ENCODE results near the gene CUL4A. TPM values are rescaled to one million over a fixed set of nuclear protein-coding genes. Genes with fewer than 3 reads are reported as not detected.
A peak's percentile ranks its signal among the peaks of the same experiment; 100 is the strongest.

CUL4A gene
- total and polyA plus RNA-seq, 9 of the 15 experiments (the other 6 are each of a cell fraction or from before 2014, with no cell fraction given) = 21.1 to 92.0 (median 63.2) TPM

DNA sequence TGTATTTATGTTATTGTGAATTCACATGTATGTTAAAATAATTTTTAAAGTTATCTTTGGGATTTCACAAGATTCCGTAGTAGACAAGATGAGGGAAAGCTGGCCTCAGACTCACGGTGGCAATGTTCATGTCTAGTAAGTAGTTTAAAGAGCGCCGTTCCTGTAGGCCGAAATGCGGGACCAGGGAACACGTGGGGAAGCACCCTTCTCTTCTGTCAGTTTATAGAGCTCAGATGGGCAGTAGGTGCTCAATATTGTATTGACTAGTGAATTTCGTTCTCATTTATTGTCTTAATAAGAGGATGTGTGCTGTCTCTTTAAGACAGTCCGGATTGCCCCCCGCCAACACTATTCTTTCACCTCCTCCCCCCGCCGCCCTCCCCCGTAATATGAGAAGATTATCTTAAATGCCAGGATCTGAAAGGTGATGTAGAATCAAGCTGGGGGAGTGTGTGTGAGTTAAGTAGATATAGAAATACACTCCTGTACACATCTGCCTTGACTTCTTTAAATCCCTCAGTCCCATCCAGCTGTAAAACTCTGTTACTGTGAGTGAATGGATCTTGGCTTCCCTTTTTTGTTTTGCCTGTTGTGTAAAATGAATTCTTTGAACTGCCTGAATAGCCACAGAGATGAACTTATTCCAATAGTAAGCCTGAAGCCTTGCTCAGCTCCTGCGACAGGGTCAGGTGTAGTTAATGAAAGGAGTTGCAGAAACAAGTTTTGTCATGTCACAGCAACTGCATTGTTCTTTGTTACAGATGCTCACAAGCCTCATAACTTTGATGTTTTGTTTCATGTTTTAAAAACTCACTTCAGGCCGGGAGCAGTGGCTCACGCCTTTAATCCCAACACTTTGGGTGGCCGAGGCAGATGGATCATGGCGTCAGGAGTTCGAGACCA is 88.9 kb downstream of the CUL4A start (continued):
- no peak for TF ChIP-seq MAFF (IDR thresholded peaks at IDR 0.05; ENCODE audit: low read length)
- TF ChIP-seq, protein P1, sequence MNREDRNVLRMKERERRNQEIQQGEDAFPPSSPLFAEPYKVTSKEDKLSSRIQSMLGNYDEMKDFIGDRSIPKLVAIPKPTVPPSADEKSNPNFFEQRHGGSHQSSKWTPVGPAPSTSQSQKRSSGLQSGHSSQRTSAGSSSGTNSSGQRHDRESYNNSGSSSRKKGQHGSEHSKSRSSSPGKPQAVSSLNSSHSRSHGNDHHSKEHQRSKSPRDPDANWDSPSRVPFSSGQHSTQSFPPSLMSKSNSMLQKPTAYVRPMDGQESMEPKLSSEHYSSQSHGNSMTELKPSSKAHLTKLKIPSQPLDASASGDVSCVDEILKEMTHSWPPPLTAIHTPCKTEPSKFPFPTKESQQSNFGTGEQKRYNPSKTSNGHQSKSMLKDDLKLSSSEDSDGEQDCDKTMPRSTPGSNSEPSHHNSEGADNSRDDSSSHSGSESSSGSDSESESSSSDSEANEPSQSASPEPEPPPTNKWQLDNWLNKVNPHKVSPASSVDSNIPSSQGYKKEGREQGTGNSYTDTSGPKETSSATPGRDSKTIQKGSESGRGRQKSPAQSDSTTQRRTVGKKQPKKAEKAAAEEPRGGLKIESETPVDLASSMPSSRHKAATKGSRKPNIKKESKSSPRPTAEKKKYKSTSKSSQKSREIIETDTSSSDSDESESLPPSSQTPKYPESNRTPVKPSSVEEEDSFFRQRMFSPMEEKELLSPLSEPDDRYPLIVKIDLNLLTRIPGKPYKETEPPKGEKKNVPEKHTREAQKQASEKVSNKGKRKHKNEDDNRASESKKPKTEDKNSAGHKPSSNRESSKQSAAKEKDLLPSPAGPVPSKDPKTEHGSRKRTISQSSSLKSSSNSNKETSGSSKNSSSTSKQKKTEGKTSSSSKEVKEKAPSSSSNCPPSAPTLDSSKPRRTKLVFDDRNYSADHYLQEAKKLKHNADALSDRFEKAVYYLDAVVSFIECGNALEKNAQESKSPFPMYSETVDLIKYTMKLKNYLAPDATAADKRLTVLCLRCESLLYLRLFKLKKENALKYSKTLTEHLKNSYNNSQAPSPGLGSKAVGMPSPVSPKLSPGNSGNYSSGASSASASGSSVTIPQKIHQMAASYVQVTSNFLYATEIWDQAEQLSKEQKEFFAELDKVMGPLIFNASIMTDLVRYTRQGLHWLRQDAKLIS (CRISPR knock-in tag; IDR thresholded peaks at IDR 0.05) = no peak
- no peak for TF ChIP-seq GABPB2 (CRISPR knock-in tag; conservative IDR thresholded peaks at IDR 0.05)
- no peak for TF ChIP-seq RAD51 (IDR thresholded peaks at IDR 0.05; ENCODE audit: borderline replicate concordance, low read depth)
- TF ChIP-seq KDM2B (CRISPR knock-in tag; IDR thresholded peaks at IDR 0.05) = no peak
- TF ChIP-seq SLC30A9 (CRISPR knock-in tag; IDR thresholded peaks at IDR 0.05) = no peak
- TF ChIP-seq PCBP1 (IDR thresholded peaks at IDR 0.05; ENCODE audit: low read depth, low read length, poor library complexity, severe bottlenecking) = no peak
- TF ChIP-seq NCOR1 (IDR thresholded peaks at IDR 0.05) = 0 out of 2 replicates have a peak, but pooled peaks have one; percentile 25
- TF ChIP-seq, protein P2, sequence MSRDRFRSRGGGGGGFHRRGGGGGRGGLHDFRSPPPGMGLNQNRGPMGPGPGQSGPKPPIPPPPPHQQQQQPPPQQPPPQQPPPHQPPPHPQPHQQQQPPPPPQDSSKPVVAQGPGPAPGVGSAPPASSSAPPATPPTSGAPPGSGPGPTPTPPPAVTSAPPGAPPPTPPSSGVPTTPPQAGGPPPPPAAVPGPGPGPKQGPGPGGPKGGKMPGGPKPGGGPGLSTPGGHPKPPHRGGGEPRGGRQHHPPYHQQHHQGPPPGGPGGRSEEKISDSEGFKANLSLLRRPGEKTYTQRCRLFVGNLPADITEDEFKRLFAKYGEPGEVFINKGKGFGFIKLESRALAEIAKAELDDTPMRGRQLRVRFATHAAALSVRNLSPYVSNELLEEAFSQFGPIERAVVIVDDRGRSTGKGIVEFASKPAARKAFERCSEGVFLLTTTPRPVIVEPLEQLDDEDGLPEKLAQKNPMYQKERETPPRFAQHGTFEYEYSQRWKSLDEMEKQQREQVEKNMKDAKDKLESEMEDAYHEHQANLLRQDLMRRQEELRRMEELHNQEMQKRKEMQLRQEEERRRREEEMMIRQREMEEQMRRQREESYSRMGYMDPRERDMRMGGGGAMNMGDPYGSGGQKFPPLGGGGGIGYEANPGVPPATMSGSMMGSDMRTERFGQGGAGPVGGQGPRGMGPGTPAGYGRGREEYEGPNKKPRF (IDR thresholded peaks at IDR 0.05; ENCODE audit: low read depth, low read length) = no peak
- TF ChIP-seq TCF3 (CRISPR knock-in tag; IDR thresholded peaks at IDR 0.05) = no peak
- TF ChIP-seq, protein P3, sequence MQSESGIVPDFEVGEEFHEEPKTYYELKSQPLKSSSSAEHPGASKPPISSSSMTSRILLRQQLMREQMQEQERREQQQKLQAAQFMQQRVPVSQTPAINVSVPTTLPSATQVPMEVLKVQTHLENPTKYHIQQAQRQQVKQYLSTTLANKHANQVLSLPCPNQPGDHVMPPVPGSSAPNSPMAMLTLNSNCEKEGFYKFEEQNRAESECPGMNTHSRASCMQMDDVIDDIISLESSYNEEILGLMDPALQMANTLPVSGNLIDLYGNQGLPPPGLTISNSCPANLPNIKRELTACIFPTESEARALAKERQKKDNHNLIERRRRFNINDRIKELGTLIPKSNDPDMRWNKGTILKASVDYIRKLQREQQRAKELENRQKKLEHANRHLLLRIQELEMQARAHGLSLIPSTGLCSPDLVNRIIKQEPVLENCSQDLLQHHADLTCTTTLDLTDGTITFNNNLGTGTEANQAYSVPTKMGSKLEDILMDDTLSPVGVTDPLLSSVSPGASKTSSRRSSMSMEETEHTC (IDR thresholded peaks at IDR 0.05) = no peak
- TF ChIP-seq CCAR2 (IDR thresholded peaks at IDR 0.05; ENCODE audit: low read depth, low read length) = no peak
- TF ChIP-seq CBFB (CRISPR knock-in tag; IDR thresholded peaks at IDR 0.05) = no peak
- TF ChIP-seq E2F3 (CRISPR knock-in tag; IDR thresholded peaks at IDR 0.05) = no peak
- no peak for TF ChIP-seq ZFP1 (CRISPR knock-in tag; IDR thresholded peaks at IDR 0.05)
- TF ChIP-seq TEAD4 (IDR thresholded peaks at IDR 0.05; ENCODE audit: low read length) = peak; percentile 30; the same call in 1 of the 2 replicates
- no peak for TF ChIP-seq TEAD4 (CRISPR knock-in tag; IDR thresholded peaks at IDR 0.05; ENCODE audit: borderline replicate concordance)
- no peak for TF ChIP-seq ZNF589 (CRISPR knock-in tag; IDR thresholded peaks at IDR 0.05; ENCODE audit: low read depth)
- TF ChIP-seq, protein P4, sequence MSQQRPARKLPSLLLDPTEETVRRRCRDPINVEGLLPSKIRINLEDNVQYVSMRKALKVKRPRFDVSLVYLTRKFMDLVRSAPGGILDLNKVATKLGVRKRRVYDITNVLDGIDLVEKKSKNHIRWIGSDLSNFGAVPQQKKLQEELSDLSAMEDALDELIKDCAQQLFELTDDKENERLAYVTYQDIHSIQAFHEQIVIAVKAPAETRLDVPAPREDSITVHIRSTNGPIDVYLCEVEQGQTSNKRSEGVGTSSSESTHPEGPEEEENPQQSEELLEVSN (IDR thresholded peaks at IDR 0.05; ENCODE audit: borderline replicate concordance in 1 of 2, extremely low read depth in 1 of 2, insufficient read depth in 1 of 2, insufficient read length in 1 of 2, low read depth in 1 of 2, low read length in 1 of 2, poor library complexity in 1 of 2, severe bottlenecking in 1 of 2) = no peak

All from K562 (cell line).